ENCODE measurements around the gene RP2. TPM values are rescaled to one million over a fixed set of nuclear protein-coding genes. Genes with fewer than 3 reads are reported as not detected.

Gene RP2
- total and polyA plus RNA-seq, 9 of the 15 experiments (the other 6 are each of a cell fraction or from before 2014, with no cell fraction given): 2.0 to 6.9 (median 3.5) TPM

DNA sequence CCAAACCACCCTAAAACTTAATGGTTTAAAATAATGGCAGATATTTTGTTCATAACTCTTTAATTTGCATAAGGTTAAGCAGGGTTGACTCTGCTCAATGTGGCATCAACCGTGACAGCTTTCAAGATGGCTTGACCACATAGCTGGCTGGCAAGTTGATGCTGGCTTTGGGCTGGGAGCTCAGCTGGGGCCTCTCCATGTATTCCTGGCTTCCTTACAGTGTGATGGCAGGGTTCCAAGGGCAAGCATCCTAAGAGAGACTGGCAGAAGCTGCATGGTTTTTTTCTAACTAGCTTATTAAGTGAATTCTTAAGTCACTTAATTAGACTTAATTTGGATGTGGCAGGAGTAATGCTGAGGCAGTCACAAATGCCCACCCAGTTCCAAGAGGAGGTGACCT is 4.5 kb downstream of the RP2 start:
- DNase-seq (ENCODE audit: extremely low read depth in 1 of 4, low spot score in 3 of 4): no peak
- no TSS peak for BruUV-seq (replicated peaks)
- FAIRE-seq: no peak
- H3K9ac ChIP-seq (ENCODE audit: insufficient read depth in 1 of 2, low read depth in 2 of 2, low read length in 2 of 2): no peak overlapping the region
- ChIA-PET CTCF (ENCODE audit: low intra/inter-chr PET ratio) (no interaction called here), POLR2A (no interaction called here)
- H3K36me3 ChIP-seq (ENCODE audit: control insufficient read depth, insufficient read depth, low read length): no peaks in the 10 kb centered on the region
- H4K20me1 ChIP-seq (replicated peaks; ENCODE audit: control insufficient read depth, insufficient read depth, low read length): no peaks in the 10 kb centered on the region
- in situ Hi-C loops (cut with MboI) (no loop called here), intact Hi-C loops (cut with micrococcal nuclease) (no loop called here)
- peaks cover 37% of the 10 kb centered on the region for H3K79me2 ChIP-seq (ENCODE audit: control insufficient read depth, insufficient read depth, low read length)
- no peak for ATAC-seq
- WGBS (ENCODE audit: insufficient coverage, low coverage, missing lambda C conversion rate): 50% methylated on average over 1 of the region's 1 CpG
- no peak overlapping the region for H3K4me3 ChIP-seq
- no peaks in the 10 kb centered on the region for H3K27me3 ChIP-seq (ENCODE audit: control insufficient read depth in 2 of 2, insufficient read depth in 2 of 2, low read length in 2 of 2)
- H2AFZ ChIP-seq (ENCODE audit: low read depth, low read length): no peak overlapping the region
- no peaks in the 10 kb centered on the region for H3K9me1 ChIP-seq (ENCODE audit: control insufficient read depth, insufficient read depth, low read length)
- TF ChIP-seq, protein P1, sequence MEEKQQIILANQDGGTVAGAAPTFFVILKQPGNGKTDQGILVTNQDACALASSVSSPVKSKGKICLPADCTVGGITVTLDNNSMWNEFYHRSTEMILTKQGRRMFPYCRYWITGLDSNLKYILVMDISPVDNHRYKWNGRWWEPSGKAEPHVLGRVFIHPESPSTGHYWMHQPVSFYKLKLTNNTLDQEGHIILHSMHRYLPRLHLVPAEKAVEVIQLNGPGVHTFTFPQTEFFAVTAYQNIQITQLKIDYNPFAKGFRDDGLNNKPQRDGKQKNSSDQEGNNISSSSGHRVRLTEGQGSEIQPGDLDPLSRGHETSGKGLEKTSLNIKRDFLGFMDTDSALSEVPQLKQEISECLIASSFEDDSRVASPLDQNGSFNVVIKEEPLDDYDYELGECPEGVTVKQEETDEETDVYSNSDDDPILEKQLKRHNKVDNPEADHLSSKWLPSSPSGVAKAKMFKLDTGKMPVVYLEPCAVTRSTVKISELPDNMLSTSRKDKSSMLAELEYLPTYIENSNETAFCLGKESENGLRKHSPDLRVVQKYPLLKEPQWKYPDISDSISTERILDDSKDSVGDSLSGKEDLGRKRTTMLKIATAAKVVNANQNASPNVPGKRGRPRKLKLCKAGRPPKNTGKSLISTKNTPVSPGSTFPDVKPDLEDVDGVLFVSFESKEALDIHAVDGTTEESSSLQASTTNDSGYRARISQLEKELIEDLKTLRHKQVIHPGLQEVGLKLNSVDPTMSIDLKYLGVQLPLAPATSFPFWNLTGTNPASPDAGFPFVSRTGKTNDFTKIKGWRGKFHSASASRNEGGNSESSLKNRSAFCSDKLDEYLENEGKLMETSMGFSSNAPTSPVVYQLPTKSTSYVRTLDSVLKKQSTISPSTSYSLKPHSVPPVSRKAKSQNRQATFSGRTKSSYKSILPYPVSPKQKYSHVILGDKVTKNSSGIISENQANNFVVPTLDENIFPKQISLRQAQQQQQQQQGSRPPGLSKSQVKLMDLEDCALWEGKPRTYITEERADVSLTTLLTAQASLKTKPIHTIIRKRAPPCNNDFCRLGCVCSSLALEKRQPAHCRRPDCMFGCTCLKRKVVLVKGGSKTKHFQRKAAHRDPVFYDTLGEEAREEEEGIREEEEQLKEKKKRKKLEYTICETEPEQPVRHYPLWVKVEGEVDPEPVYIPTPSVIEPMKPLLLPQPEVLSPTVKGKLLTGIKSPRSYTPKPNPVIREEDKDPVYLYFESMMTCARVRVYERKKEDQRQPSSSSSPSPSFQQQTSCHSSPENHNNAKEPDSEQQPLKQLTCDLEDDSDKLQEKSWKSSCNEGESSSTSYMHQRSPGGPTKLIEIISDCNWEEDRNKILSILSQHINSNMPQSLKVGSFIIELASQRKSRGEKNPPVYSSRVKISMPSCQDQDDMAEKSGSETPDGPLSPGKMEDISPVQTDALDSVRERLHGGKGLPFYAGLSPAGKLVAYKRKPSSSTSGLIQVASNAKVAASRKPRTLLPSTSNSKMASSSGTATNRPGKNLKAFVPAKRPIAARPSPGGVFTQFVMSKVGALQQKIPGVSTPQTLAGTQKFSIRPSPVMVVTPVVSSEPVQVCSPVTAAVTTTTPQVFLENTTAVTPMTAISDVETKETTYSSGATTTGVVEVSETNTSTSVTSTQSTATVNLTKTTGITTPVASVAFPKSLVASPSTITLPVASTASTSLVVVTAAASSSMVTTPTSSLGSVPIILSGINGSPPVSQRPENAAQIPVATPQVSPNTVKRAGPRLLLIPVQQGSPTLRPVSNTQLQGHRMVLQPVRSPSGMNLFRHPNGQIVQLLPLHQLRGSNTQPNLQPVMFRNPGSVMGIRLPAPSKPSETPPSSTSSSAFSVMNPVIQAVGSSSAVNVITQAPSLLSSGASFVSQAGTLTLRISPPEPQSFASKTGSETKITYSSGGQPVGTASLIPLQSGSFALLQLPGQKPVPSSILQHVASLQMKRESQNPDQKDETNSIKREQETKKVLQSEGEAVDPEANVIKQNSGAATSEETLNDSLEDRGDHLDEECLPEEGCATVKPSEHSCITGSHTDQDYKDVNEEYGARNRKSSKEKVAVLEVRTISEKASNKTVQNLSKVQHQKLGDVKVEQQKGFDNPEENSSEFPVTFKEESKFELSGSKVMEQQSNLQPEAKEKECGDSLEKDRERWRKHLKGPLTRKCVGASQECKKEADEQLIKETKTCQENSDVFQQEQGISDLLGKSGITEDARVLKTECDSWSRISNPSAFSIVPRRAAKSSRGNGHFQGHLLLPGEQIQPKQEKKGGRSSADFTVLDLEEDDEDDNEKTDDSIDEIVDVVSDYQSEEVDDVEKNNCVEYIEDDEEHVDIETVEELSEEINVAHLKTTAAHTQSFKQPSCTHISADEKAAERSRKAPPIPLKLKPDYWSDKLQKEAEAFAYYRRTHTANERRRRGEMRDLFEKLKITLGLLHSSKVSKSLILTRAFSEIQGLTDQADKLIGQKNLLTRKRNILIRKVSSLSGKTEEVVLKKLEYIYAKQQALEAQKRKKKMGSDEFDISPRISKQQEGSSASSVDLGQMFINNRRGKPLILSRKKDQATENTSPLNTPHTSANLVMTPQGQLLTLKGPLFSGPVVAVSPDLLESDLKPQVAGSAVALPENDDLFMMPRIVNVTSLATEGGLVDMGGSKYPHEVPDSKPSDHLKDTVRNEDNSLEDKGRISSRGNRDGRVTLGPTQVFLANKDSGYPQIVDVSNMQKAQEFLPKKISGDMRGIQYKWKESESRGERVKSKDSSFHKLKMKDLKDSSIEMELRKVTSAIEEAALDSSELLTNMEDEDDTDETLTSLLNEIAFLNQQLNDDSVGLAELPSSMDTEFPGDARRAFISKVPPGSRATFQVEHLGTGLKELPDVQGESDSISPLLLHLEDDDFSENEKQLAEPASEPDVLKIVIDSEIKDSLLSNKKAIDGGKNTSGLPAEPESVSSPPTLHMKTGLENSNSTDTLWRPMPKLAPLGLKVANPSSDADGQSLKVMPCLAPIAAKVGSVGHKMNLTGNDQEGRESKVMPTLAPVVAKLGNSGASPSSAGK (IDR thresholded peaks at IDR 0.05): no peak
- TF ChIP-seq PTTG1 (tag; IDR thresholded peaks at IDR 0.05; ENCODE audit: low read depth) (no peak), ZNF699 (CRISPR knock-in tag; IDR thresholded peaks at IDR 0.05; ENCODE audit: insufficient replicate concordance) (no peak), BRCA1 (IDR thresholded peaks at IDR 0.05) (no peak), BRCA1 (CRISPR knock-in tag; IDR thresholded peaks at IDR 0.05) (no peak), ZC3H8 (IDR thresholded peaks at IDR 0.05) (no peak), ZNF282 (CRISPR knock-in tag; IDR thresholded peaks at IDR 0.05) (no peak), BCOR (IDR thresholded peaks at IDR 0.05) (no peak), TAF7 (tag; IDR thresholded peaks at IDR 0.05) (no peak), L3MBTL2 (IDR thresholded peaks at IDR 0.05) (no peak), FOXP1 (CRISPR knock-in tag; IDR thresholded peaks at IDR 0.05) (no peak)
- TF ChIP-seq, protein P2, sequence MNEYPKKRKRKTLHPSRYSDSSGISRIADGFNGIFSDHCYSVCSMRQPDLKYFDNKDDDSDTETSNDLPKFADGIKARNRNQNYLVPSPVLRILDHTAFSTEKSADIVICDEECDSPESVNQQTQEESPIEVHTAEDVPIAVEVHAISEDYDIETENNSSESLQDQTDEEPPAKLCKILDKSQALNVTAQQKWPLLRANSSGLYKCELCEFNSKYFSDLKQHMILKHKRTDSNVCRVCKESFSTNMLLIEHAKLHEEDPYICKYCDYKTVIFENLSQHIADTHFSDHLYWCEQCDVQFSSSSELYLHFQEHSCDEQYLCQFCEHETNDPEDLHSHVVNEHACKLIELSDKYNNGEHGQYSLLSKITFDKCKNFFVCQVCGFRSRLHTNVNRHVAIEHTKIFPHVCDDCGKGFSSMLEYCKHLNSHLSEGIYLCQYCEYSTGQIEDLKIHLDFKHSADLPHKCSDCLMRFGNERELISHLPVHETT (CRISPR knock-in tag; conservative IDR thresholded peaks at IDR 0.05 in 1 of 2, IDR thresholded peaks at IDR 0.05 in 1 of 2): no peak
- H3K4me1 ChIP-seq (replicated peaks in 1 of 2; ENCODE audit: control insufficient read depth in 2 of 2, insufficient read depth in 2 of 2, low read length in 2 of 2): no peaks in the 10 kb centered on the region
- no peak overlapping the region for H3K4me2 ChIP-seq (ENCODE audit: insufficient read depth, low read length)
- no peaks in the 10 kb centered on the region for H3K9me3 ChIP-seq (replicated peaks; ENCODE audit: control insufficient read depth, insufficient read depth, low read depth, low read length)
- no peak overlapping the region for H3K27ac ChIP-seq (ENCODE audit: extremely low read depth, low read depth, low read length)

Data from K562 (cell line).